Smooth muscle cell of the brain vasculature (primary cell): Measurements from ENCODE around the gene MYL5.
"Not testable (repeated sequence)": the region's sequence is repeated elsewhere in the genome, so short reads cannot be mapped to it uniquely, and the experiment has no call there.

ENCODE experiments used
- DNase-seq: peaks from one replicate; pipeline ENCODE4 v3.0.0-alpha.2; 2012; ENCODE audit warnings: low read depth, low spot score

MYL5 gene

GRCh38 chr4:635851-636627 is 38.3 kb upstream of the MYL5 start:
- no peak for DNase-seq

GRCh38 chr4:636628-637159 is 37.6 kb upstream of the MYL5 start:
- DNase-seq = no peak

DNA sequence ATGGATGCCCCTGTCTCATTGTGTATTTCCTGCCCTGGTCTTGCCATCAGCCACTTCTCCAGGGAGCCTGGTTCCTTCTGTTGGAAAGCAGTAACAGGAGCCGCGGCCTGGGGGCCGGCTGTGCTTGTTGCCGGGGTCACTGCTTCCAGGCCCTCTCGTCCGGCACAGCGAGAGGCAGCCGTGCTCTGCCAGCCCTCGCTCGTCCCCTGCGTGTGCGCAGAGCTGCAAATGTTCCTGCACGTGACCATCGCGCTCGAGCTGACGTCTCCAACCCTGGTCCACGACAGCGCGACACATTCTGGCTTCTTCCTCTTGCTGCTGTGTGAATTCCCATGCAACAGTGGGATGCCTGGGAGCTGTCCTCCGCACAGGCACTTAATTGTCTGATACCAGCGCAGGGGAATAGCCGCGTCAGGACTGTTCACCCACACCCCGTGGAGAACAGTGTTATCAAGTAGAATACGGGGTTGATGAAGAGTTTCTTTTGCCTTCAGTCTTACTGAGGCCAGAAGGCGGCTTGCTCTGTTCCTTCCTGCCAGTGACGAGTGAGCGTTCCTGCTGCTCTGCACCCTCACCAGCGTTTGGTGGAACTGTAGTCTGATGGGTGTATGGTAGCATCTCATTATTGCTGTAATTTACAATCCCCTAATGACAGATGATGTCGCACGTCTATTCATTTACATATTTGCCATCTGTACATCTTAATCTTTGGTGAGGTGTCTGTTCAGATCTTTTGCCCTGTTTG is 36.6 kb upstream of the MYL5 start:
- DNase-seq = no peak

- DNase-seq = not testable (repeated sequence)
Measured at GRCh38 chr4:642366-642765, 32.0 kb upstream of the MYL5 start.

GRCh38 chr4:646460-646859 is 27.9 kb upstream of the MYL5 start:
- DNase-seq = no peak

GRCh38 chr4:647481-647880 is 26.9 kb upstream of the MYL5 start:
- DNase-seq = no peak

- no peak for DNase-seq
Measured at GRCh38 chr4:648579-649292, 25.6 kb upstream of the MYL5 start.

DNA sequence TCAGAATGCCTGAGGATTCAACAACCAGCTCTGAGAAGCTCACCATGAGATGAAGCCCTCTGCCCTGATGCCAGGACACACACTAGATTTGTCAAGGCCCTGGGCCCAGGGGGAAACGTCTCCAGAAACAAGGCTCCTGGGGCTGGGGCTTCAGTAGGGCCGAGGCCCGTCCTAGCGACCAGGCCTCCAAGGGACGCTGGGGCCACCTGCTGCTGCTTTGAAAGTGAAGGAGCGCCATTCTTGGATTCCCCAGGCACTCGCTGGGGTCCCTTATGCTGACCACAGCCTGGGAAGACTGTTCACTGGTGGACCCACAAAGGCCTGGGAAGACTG is 25.1 kb upstream of the MYL5 start:
- no peak for DNase-seq

DNA sequence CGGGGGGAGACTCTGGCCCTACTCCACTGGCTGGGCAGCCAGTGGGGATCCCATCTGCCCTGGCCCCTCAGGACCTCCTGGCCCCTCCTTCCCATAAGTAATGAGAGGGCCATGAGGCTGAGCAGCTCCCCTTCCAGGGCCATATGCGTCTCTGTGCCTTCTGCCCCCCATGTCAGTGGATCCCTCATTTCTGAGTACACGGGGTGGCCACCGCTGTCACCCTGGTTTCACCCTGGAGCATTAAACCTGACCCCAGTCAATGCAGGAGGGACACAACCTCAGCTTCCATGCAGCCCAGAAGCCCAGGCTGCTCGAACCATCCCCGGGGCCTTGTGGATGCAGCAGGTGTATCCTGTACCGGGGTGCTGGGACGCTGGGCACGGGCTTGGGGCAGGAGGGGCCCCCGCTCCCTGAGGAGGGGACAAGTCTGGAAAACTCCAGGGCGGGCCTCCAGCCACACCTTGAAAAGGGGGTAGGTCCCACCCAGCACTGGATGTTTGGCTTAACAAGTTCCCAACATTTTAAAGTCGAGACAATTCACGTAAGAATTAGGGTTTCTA is 24.5 kb upstream of the MYL5 start:
- no peak for DNase-seq

DNA sequence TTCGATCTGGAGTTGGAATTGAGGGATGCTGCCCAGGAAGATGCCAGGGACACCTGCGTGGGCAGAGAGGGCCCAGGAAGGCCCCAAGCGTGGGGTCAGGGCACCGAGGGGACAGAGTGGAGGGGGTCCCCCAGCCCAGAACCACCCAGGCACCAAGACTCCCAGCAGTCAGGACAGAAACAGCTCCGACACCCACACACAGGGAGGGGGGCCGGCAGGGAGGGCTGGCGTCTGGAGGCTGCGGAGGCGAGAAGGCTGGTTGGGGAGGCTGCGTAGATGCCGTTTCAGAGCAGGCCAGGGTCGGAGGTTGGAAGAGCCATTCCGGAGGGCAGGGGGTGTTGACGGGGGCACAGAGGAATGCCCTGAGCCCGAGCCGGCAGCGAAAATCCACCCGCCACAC is 23.9 kb upstream of the MYL5 start:
- no peak for DNase-seq

DNA sequence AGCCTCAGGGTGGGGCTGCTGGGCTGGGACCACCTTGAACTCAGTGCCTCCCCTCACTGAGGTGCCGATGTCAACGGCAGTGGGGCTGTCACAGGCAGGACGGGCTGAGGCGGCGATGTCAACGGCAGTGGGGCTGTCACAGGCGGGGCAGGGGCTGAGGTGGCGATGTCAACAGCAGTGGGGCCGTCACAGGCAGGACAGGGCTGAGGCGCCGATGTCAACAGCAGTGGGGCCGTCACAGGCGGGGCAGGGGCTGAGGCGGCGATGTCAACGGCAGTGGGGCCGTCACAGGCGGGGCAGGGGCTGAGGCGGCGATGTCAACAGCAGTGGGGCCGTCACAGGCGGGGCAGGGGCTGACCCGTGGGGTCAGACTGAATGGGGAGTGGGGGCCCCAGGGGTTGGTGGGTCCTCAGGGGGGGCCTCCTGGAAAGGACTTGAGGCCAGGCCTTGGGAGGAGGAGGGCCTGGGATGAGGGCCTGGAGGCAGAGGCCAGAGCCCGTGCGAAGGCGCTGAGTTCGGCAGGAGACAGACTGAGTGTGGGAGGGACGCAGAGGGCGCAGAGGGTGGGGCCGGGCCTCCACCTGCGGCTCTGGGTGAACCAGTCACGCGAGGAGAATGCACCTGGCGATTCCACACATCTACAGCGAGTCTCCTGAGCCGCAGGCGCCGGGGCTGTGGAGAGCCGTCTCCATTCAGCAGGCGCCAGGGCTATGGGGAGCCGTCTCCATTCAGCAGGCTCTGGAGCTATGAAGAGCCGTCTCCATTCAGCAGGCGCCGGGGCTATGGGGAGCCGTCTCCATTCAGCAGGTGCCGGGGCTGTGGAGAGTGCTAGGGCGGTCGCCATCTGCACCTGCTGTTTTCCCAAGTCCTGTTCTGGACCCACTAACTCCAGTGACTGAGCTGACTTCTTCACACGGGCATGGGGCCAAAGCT is 23.1 kb upstream of the MYL5 start:
- no peak for DNase-seq

- DNase-seq = no peak
Measured at GRCh38 chr4:651884-652642, 22.3 kb upstream of the MYL5 start.

DNA sequence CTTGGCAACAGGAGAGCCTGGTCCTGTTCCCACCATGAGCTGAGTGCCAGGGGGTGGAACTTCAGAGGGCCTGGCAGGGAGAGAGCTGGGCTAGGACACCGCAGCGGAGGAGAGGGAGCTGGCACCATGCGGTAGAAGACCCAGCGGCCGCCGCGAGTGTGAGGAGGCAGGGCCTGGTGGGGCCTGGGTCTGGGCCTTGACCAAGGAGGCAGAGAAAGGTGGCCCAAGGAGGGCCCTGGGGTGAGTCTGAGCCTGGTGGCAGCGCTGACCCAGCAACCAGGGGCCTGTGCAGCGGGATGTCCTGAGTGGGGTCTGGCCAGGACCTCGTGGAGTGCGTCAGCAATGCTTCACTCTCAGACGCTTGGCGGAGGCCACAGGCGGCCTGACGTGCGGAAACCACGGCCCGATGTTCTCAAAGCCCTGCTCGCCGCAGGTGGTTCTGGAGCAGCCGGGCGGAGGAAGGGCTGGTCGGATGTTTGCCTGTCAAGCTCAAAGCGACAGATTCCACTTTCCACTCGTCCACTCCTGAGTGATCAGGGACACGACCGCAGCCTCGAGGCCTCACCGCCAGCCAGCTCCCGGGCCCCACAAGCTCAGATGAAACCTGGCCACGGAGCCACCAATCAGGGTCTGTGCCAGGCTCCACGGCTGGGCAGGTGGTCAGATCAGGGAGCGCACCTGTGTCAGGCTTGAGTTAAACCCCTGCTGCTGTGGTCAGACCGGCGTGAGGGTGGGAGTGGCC is 21.1 kb upstream of the MYL5 start:
- DNase-seq = no peak

GRCh38 chr4:653831-654502 is 20.4 kb upstream of the MYL5 start:
- DNase-seq = no peak

DNA sequence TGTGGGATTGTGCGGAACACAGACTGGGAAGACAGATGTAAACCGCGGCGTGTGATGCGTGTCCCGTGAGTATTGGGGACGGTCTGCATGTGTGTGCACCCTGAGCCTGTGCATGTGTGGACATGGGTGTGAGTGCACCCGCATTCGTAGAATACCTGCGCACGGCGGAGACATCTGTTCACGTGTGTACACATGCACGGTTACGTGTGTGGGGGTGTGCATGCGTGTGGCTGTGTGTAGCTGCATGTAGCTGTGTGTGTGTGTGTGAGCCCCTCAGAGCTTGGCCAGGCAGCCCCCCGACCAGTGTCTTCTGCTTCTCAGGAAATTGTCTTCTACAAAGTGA is 19.9 kb upstream of the MYL5 start:
- no peak for DNase-seq

DNA sequence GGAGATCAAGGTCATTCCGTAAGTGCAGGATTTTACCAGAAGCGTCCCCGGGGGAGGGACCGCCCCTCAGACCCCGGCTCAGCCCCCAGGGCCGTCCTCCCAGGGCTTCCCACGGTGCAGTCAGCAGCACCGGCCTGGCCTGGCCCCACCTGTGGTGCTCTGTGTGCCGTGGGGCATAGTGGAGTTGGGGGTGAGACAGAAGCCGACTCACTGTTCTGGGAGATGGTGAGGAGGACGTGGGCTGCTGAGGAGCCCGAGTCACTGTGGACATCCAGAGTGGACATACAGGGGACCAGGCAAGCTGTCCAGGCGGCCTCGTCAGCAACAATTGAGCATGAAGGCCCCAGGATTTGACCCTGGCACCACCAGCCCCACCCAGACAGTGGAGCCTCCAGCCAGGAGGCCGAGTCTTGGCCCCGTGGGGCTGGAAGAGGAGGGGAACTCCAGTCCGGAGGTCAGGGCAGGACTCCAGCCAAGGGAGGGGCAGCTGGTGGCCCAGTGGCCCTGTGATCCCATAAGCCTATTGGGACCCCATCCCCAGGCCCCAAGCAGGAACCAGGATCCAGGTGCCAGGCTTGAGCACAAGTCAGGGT is 19.4 kb upstream of the MYL5 start:
- no peak for DNase-seq

DNA sequence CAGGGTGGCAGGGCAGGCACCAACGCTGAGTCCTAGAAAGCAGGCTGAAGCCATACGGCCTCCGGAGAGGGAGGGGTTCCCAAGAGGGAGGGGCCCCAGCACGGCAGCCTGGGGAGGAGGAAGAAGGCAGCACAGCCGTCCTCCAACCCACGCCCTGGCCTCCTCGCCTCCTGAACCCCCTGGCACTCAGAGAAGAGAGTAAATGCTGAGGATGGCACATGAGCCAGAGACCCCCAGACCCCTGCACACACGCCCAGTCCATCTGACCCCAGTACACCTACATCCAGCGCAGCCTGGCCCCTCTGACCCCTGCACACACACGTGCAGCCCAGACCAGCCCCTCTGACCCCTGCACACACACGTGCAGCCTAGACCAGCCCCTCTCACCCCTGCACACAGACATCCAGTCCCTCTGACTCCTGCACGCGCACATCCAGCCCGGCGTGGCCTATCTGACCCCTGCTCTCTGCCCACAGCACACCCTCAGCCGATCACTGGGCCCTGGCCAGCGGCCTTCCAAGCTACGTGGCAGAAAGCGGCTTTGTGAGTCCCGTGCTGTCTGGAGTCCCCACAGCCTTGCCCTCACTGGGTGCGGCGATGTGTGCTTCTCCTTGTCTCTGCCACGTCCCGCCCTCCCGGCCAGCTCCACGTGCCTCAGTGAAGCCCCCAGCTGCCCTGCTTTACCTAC is 18.7 kb upstream of the MYL5 start:
- DNase-seq = no peak
